KG1 (cell line): ENCODE results near the gene PRMT9.

ENCODE experiments used
- DNase-seq: peaks from one replicate; lab custom pipeline; 2025; lab: John Stamatoyannopoulos, UW

The PRMT9 gene

GRCh38 chr4:147678796-147679549 lies 5.0 kb downstream of the PRMT9 start:
- no peak for DNase-seq

GRCh38 chr4:147678106-147678505 lies 5.9 kb downstream of the PRMT9 start:
- DNase-seq, result no peak

- no peak for DNase-seq
Measured at GRCh38 chr4:147674496-147674895, 9.5 kb downstream of the PRMT9 start.

- no peak for DNase-seq
Measured at GRCh38 chr4:147674073-147674472, 9.9 kb downstream of the PRMT9 start.

GRCh38 chr4:147658501-147658900 lies 25.5 kb downstream of the PRMT9 start:
- DNase-seq, result no peak

GRCh38 chr4:147655639-147656038 lies 28.3 kb downstream of the PRMT9 start:
- DNase-seq, result no peak

- no peak for DNase-seq
Measured at GRCh38 chr4:147651563-147651962, 32.4 kb downstream of the PRMT9 start.

- no peak for DNase-seq
Measured at GRCh38 chr4:147648656-147649055, 35.3 kb downstream of the PRMT9 start.

GRCh38 chr4:147645099-147645498 lies 38.9 kb downstream of the PRMT9 start:
- DNase-seq, result no peak

- DNase-seq, result no peak
Measured at GRCh38 chr4:147644471-147644870, 39.5 kb downstream of the PRMT9 start.

- DNase-seq, result no peak
Measured at GRCh38 chr4:147643616-147644015, 40.3 kb downstream of the PRMT9 start.

GRCh38 chr4:147640331-147640730 lies 43.6 kb downstream of the PRMT9 start:
- DNase-seq, result no peak

- no peak for DNase-seq
Measured at GRCh38 chr4:147639388-147639787, 44.6 kb downstream of the PRMT9 start.

- no peak for DNase-seq
Measured at GRCh38 chr4:147638942-147639341, 45.0 kb downstream of the PRMT9 start.

- no peak for DNase-seq
Measured at GRCh38 chr4:147638365-147638764, 45.6 kb downstream of the PRMT9 start.

GRCh38 chr4:147635348-147635747 lies 48.6 kb downstream of the PRMT9 start:
- DNase-seq, result no peak

GRCh38 chr4:147633643-147634042 lies 50.3 kb downstream of the PRMT9 start:
- DNase-seq, result no peak

- no peak for DNase-seq
Measured at GRCh38 chr4:147633113-147633512, 50.9 kb downstream of the PRMT9 start.

- no peak for DNase-seq
Measured at GRCh38 chr4:147629783-147630730, 53.9 kb downstream of the PRMT9 start.

- DNase-seq, result no peak
Measured at GRCh38 chr4:147628415-147628814, 55.5 kb downstream of the PRMT9 start.

GRCh38 chr4:147626903-147627302 lies 57.1 kb downstream of the PRMT9 start:
- no peak for DNase-seq

- DNase-seq, result no peak
Measured at GRCh38 chr4:147625733-147626132, 58.2 kb downstream of the PRMT9 start.

- DNase-seq, result no peak
Measured at GRCh38 chr4:147620315-147620714, 63.6 kb downstream of the PRMT9 start.
